ENCODE measurements around the gene PTPRG. TPM values are rescaled to one million over a fixed set of nuclear protein-coding genes. Genes with fewer than 3 reads are reported as not detected.

PTPRG gene
- total RNA-seq, 1 donor from 2014 or later = 11.1 TPM

- no peak overlapping the region for H3K4me3 ChIP-seq (ENCODE audit: low read depth, low read length)
- no peak for DNase-seq (ENCODE audit: low read depth)
- no peaks in the 10 kb centered on the region for H3K27me3 ChIP-seq (ENCODE audit: control insufficient read depth, insufficient read depth, low read length)
- TF ChIP-seq CTCF (IDR thresholded peaks at IDR 0.05; ENCODE audit: insufficient read depth, low read length, severe bottlenecking) = no peak
- H3K36me3 ChIP-seq (ENCODE audit: control insufficient read depth, insufficient read depth, low read length) = no peaks in the 10 kb centered on the region
- no peak for FAIRE-seq
These were observed 453.7 kb downstream of the PTPRG start for GRCh38 chr3:62015111-62015510.

DNA sequence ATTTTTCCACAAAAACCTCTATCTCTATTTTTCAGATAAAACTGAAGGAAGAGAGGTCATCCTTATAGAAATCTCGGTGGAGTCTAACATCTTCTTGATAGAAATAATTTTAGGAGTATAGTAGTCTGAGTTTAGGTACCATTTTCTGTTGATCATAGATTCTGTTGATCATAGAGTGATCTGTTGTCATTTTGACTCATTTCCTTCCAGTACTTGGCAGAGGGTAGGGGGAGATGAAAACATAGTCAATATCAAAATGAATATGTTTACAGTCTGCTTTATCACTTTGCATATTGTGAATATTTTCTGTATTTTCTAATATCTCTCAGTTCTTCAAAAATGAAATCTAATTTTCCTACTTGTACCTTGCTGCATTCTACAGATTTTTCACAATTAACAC lies 458.5 kb downstream of the PTPRG start:
- no peak for TF ChIP-seq CTCF (IDR thresholded peaks at IDR 0.05; ENCODE audit: insufficient read depth, low read length, severe bottlenecking)
- H3K4me3 ChIP-seq (ENCODE audit: low read depth, low read length) = no peak overlapping the region
- FAIRE-seq (no peak), DNase-seq (ENCODE audit: low read depth) (peak; percentile 30)
- H3K27me3 ChIP-seq (ENCODE audit: control insufficient read depth, insufficient read depth, low read length) = no peaks in the 10 kb centered on the region
- no peaks in the 10 kb centered on the region for H3K36me3 ChIP-seq (ENCODE audit: control insufficient read depth, insufficient read depth, low read length)

DNA sequence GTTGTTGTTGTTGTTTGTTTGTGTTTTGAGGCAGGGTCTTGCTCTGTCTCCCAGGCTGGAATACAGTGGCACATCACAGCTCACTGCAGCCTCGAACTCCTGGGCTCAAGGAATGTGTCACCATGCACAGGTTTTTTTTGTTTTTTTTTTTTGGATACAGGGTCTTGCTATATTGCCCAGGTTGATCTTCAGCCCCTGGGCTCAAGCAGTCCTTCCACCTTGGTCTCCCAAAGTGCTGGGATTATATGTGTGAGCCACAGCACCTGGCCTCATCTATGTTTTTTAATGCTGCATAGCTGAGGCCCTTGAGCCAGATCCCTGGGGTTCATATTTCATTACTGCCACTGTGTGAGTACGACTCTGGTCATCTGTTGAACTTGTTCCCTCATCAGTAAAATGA lies 459.3 kb downstream of the PTPRG start:
- DNase-seq (ENCODE audit: low read depth) = no peak
- no peaks in the 10 kb centered on the region for H3K36me3 ChIP-seq (ENCODE audit: control insufficient read depth, insufficient read depth, low read length)
- no peak overlapping the region for H3K4me3 ChIP-seq (ENCODE audit: low read depth, low read length)
- FAIRE-seq = no peak
- no peak for TF ChIP-seq CTCF (IDR thresholded peaks at IDR 0.05; ENCODE audit: insufficient read depth, low read length, severe bottlenecking)
- no peaks in the 10 kb centered on the region for H3K27me3 ChIP-seq (ENCODE audit: control insufficient read depth, insufficient read depth, low read length)

- no peak for TF ChIP-seq CTCF (IDR thresholded peaks at IDR 0.05; ENCODE audit: insufficient read depth, low read length, severe bottlenecking)
- no peaks in the 10 kb centered on the region for H3K27me3 ChIP-seq (ENCODE audit: control insufficient read depth, insufficient read depth, low read length)
- H3K36me3 ChIP-seq (ENCODE audit: control insufficient read depth, insufficient read depth, low read length) = no peaks in the 10 kb centered on the region
- H3K4me3 ChIP-seq (ENCODE audit: low read depth, low read length) = no peak overlapping the region
- FAIRE-seq (no peak), DNase-seq (ENCODE audit: low read depth) (no peak)
These were observed 460.9 kb downstream of the PTPRG start for GRCh38 chr3:62022312-62022711.

DNA sequence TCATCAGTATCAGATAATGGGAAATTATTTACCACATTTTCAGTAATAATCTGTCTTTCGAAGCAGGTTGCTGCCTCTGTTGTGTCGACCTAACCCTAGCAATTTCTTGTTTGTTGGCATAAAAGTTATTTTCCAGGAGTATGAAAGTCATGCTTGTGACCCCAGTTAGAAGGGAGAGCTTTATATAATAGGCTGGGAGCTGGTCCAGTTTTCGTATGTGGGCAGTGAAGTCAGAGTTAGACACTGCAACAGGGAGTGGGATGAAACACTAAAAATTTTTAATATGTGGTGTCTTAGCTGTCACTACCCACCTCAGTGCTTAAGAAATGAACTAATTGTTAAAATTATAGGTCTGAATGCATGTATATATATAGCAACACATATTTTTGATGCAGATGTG lies 463.5 kb downstream of the PTPRG start:
- Histone ChIP-seq H3K4me3 (ENCODE audit: low read depth, low read length) (no peak overlapping the region), H3K27me3 (ENCODE audit: control insufficient read depth, insufficient read depth, low read length) (no peaks in the 10 kb centered on the region), H3K36me3 (ENCODE audit: control insufficient read depth, insufficient read depth, low read length) (no peaks in the 10 kb centered on the region)
- DNase-seq (ENCODE audit: low read depth) = no peak
- TF ChIP-seq CTCF (IDR thresholded peaks at IDR 0.05; ENCODE audit: insufficient read depth, low read length, severe bottlenecking) = no peak
- no peak for FAIRE-seq

DNA sequence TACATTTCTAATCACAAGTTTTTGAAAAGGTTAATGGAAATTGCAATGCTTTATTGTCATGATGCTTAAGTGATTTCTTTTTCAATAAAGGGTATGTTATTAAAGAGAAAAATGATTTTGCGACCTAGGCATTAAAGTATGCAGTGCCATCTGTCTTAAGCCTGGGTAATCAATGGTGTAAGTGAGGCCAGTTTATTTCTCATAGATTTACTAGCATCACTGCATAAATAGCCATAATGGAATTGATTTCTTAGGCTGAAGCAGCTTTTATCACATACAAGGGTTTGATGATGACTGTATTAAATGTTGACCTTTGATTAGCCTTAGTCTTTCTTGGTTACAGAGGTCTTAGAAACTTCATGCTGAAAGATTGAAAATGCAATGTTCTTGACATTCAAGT lies 464.5 kb downstream of the PTPRG start:
- H3K36me3 ChIP-seq (ENCODE audit: control insufficient read depth, insufficient read depth, low read length) = no peaks in the 10 kb centered on the region
- no peak for DNase-seq (ENCODE audit: low read depth)
- H3K4me3 ChIP-seq (ENCODE audit: low read depth, low read length) = no peak overlapping the region
- no peak for FAIRE-seq
- no peak for TF ChIP-seq CTCF (IDR thresholded peaks at IDR 0.05; ENCODE audit: insufficient read depth, low read length, severe bottlenecking)
- no peaks in the 10 kb centered on the region for H3K27me3 ChIP-seq (ENCODE audit: control insufficient read depth, insufficient read depth, low read length)
